PFSK-1 (cell line): ENCODE data around the gene DMWD. TPM values are rescaled to one million over a fixed set of nuclear protein-coding genes. Genes with fewer than 3 reads are reported as not detected.

Experiments
- FOXP2 ChIP-seq: optimal IDR thresholded peaks from 2 replicates; pipeline ENCODE3; 2011; ENCODE audit warnings: borderline replicate concordance, control low read depth, inconsistent platforms; ENCODE audit not compliant: insufficient read depth; ENCODE audit errors: extremely low read length, extremely low read depth
- POLR2AphosphoS5 ChIP-seq: IDR thresholded peaks from 2 replicates; pipeline ENCODE4 v1.6.1; 2012; ENCODE audit warnings: low read depth, mild to moderate bottlenecking, control low read depth, low read length, moderate library complexity
- SIN3A ChIP-seq: IDR thresholded peaks from 2 replicates; pipeline ENCODE4 v1.6.1; 2012; ENCODE audit warnings: mild to moderate bottlenecking, low read length, moderate library complexity, borderline replicate concordance; ENCODE audit not compliant: insufficient read depth
- TAF1 ChIP-seq: IDR thresholded peaks from 2 replicates; pipeline ENCODE4 v1.6.1; 2012; ENCODE audit warnings: low read length, control low read depth, borderline replicate concordance; ENCODE audit not compliant: insufficient read depth
- polyA plus RNA-seq: library from polyadenylated mRNA; unstranded; fragments of >200 nt; gene quantifications from one replicate; pipeline ENCODE4 v1.2.1, GENCODE V29; 2012; ENCODE audit warnings: low read depth, missing spikeins; ENCODE audit not compliant: insufficient read length
- TF ChIP-seq, protein P1 (sequence below), 2 experiments: IDR thresholded peaks; 2 replicates each; pipeline versions ENCODE4 v1.6.1 to v1.8.0; 2011 to 2012; ENCODE audit warnings: low read depth in 2 of 2, low read length in 2 of 2, control low read depth in 1 of 2, inconsistent platforms in 1 of 2, mild to moderate bottlenecking in 1 of 2, moderate library complexity in 1 of 2; ENCODE audit not compliant: insufficient read depth in 1 of 2

DMWD gene, protein sequence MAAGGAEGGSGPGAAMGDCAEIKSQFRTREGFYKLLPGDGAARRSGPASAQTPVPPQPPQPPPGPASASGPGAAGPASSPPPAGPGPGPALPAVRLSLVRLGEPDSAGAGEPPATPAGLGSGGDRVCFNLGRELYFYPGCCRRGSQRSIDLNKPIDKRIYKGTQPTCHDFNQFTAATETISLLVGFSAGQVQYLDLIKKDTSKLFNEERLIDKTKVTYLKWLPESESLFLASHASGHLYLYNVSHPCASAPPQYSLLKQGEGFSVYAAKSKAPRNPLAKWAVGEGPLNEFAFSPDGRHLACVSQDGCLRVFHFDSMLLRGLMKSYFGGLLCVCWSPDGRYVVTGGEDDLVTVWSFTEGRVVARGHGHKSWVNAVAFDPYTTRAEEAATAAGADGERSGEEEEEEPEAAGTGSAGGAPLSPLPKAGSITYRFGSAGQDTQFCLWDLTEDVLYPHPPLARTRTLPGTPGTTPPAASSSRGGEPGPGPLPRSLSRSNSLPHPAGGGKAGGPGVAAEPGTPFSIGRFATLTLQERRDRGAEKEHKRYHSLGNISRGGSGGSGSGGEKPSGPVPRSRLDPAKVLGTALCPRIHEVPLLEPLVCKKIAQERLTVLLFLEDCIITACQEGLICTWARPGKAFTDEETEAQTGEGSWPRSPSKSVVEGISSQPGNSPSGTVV
- polyA plus RNA-seq, result 58.4 TPM

DNA sequence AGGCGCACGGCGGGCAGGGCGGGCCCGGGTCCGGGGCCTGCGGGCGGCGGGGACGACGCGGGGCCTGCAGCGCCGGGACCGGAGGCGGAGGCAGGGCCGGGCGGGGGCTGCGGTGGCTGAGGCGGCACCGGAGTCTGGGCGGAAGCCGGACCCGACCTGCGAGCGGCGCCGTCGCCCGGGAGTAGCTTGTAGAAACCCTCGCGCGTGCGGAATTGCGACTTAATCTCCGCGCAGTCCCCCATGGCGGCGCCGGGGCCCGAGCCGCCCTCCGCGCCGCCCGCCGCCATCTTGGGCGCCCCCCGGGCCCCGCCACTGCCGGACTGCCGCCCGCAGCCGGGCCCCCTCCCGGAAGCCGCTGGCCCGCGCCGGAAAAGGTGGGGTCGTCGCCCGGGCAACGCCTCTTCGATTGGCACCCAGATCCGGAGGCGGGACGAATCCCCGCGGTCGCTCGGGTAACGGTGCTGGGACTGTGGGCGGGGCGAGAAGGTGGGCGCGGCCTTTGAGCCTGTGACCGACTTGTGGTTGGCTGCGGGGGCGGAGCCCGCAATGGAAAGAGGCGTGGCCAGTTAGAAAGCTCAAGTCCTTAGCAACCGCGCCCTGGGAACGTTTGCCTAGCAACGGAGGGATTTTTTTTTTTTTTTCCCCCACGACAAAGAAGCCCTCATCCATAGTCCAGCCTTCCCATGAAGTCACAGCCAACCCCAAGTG, at the start of gene DMWD:
DMWD (minus strand) TSS at position 376 of the 708 bp plus-strand sequence; CDS start at position 287, 89 bp downstream.
- TF ChIP-seq SIN3A (0 out of 2 replicates have a peak, but pooled peaks have one; percentile 50), FOXP2 (peak; percentile 51), TAF1 (peak; percentile 88), POLR2AphosphoS5 (no peak; the same call in 1 of the 2 replicates)
- TF ChIP-seq, protein P1, sequence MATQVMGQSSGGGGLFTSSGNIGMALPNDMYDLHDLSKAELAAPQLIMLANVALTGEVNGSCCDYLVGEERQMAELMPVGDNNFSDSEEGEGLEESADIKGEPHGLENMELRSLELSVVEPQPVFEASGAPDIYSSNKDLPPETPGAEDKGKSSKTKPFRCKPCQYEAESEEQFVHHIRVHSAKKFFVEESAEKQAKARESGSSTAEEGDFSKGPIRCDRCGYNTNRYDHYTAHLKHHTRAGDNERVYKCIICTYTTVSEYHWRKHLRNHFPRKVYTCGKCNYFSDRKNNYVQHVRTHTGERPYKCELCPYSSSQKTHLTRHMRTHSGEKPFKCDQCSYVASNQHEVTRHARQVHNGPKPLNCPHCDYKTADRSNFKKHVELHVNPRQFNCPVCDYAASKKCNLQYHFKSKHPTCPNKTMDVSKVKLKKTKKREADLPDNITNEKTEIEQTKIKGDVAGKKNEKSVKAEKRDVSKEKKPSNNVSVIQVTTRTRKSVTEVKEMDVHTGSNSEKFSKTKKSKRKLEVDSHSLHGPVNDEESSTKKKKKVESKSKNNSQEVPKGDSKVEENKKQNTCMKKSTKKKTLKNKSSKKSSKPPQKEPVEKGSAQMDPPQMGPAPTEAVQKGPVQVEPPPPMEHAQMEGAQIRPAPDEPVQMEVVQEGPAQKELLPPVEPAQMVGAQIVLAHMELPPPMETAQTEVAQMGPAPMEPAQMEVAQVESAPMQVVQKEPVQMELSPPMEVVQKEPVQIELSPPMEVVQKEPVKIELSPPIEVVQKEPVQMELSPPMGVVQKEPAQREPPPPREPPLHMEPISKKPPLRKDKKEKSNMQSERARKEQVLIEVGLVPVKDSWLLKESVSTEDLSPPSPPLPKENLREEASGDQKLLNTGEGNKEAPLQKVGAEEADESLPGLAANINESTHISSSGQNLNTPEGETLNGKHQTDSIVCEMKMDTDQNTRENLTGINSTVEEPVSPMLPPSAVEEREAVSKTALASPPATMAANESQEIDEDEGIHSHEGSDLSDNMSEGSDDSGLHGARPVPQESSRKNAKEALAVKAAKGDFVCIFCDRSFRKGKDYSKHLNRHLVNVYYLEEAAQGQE (IDR thresholded peaks at IDR 0.05; ENCODE audit: insufficient read depth in 1 of 2, low read depth in 2 of 2, low read length in 2 of 2), result 0 out of 4 replicates have a peak, but pooled peaks of 1 of the 2 experiments have one; percentile 1

DNA sequence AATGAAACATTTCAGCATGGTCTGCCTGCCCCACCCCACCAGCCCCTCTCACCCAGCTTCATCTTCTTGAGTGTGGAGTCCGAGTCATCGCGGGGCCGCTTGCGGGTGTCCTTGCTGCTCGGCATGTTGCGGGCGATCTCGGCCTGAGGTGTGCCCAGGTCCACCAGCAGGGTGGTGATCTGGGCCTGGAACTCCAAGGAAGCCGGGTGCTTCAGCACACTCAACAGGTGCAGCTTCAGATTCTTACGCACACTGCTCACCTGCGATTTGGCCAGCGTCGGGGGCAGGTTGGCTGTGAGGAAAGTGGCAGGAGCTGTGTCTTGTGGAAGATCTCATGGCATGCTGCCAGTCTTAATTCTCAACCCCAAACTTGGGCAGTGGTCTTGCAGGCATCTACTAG, 49.6 kb upstream of the DMWD start:
- TF ChIP-seq SIN3A (no peak), TAF1 (no peak), POLR2AphosphoS5 (no peak), FOXP2 (no peak)
- TF ChIP-seq, protein P1 (IDR thresholded peaks at IDR 0.05; ENCODE audit: insufficient read depth in 1 of 2, low read depth in 2 of 2, low read length in 2 of 2), result no peak

DNA sequence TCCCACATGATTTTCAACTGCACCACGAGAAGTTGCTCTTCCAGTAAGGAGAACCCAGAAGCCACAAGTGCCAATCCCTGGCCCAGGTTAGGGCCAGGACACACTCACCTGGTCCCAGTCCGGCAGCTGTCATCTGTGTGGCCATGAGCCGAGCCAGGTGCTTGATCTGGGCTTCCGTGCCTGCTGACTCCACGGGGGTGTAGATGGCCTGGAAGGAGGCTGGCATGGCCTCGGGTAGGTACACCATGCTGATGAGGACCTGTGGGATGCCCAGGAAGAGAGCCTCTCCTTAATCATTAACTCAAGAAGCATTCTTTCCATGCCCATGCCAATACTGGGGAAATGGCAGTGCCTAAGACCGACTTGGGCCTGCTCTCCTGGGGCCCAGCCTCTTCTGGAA, 42.3 kb upstream of the DMWD start:
- TF ChIP-seq FOXP2, result no peak
- TF ChIP-seq POLR2AphosphoS5, result no peak
- TF ChIP-seq, protein P1 (IDR thresholded peaks at IDR 0.05; ENCODE audit: insufficient read depth in 1 of 2, low read depth in 2 of 2, low read length in 2 of 2), result no peak
- no peak for TF ChIP-seq TAF1
- no peak for TF ChIP-seq SIN3A

DNA sequence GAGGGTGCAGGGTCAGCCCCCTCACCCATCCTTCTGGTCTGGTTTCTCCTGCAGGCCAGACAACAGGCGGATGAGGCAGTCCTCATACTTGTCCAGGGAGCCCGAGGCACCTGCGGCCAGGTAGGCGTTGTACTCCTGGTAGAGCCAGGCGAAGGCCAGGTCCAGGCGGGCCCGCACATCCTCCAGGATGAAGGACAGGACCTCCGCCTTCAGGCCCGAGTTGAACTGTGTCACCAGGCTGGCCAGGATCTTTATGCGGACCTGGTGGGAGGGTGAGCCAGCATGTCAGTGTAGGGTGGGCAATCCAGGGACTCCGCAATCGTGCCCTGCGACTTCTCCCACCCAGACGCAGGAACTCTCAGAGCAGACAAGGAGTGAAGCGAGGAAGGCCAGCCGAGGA, 36.3 kb upstream of the DMWD start:
- no peak for TF ChIP-seq POLR2AphosphoS5
- TF ChIP-seq FOXP2, result no peak
- no peak for TF ChIP-seq SIN3A
- TF ChIP-seq, protein P1 (IDR thresholded peaks at IDR 0.05; ENCODE audit: insufficient read depth in 1 of 2, low read depth in 2 of 2, low read length in 2 of 2), result no peak
- no peak for TF ChIP-seq TAF1
